ENCODE data around the gene C1RL. TPM values are rescaled to one million over a fixed set of nuclear protein-coding genes. Genes with fewer than 3 reads are reported as not detected.

The C1RL gene
- total RNA-seq, 4 donors from 2014 or later: 38.1 to 42.3 (median 40.4) TPM

GRCh38 chr12:7146228-7146627, 37.2 kb upstream of the C1RL start:
- intact Hi-C loops (cut with DNase I; ENCODE audit: low total_unique reads): no loop called here
- whole genome bisulfite sequencing, 2 donors: 92% methylated on average over 7 of the region's 7 CpGs
- H3K4me3 ChIP-seq (ENCODE audit: low read depth, poor library complexity, severe bottlenecking): no peak overlapping the region
- TF ChIP-seq POLR2A (IDR thresholded peaks at IDR 0.05): no peak
- TF ChIP-seq, protein P1, sequence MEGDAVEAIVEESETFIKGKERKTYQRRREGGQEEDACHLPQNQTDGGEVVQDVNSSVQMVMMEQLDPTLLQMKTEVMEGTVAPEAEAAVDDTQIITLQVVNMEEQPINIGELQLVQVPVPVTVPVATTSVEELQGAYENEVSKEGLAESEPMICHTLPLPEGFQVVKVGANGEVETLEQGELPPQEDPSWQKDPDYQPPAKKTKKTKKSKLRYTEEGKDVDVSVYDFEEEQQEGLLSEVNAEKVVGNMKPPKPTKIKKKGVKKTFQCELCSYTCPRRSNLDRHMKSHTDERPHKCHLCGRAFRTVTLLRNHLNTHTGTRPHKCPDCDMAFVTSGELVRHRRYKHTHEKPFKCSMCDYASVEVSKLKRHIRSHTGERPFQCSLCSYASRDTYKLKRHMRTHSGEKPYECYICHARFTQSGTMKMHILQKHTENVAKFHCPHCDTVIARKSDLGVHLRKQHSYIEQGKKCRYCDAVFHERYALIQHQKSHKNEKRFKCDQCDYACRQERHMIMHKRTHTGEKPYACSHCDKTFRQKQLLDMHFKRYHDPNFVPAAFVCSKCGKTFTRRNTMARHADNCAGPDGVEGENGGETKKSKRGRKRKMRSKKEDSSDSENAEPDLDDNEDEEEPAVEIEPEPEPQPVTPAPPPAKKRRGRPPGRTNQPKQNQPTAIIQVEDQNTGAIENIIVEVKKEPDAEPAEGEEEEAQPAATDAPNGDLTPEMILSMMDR (IDR thresholded peaks at IDR 0.05): no peak
- DNase-seq (ENCODE audit: low spot score in 2 of 2): no peak

DNA sequence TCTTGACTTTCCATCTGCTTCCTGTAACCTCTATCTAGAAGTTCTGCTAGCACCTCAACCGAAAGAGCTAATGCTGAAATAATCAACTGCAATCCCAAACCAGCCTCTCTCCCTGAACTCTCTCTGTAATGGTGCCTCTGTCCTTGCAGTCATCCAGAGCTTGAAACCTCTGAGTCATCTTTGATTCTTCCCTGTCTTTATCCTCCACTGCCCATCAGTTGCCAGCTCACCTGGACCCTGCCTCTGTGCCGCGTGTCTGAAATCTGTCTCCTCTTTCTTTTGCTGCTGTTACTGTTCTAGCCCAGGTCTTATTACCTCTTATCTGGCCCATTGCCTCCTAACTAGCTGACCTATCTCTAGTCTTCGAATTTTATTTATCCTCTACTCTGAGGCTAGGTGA, 36.7 kb upstream of the C1RL start:
- intact Hi-C loops (cut with DNase I; ENCODE audit: low total_unique reads): no loop called here
- peak in 1 of 2 donors; percentile 31 for DNase-seq (ENCODE audit: low spot score in 2 of 2)
- no peak overlapping the region for H3K4me3 ChIP-seq (ENCODE audit: low read depth, poor library complexity, severe bottlenecking)
- 68 to 82% methylated on average over 4 of the region's 4 CpGs for WGBS, 2 donors
- TF ChIP-seq, protein P1 (IDR thresholded peaks at IDR 0.05): no peak
- TF ChIP-seq POLR2A (IDR thresholded peaks at IDR 0.05): no peak

DNA sequence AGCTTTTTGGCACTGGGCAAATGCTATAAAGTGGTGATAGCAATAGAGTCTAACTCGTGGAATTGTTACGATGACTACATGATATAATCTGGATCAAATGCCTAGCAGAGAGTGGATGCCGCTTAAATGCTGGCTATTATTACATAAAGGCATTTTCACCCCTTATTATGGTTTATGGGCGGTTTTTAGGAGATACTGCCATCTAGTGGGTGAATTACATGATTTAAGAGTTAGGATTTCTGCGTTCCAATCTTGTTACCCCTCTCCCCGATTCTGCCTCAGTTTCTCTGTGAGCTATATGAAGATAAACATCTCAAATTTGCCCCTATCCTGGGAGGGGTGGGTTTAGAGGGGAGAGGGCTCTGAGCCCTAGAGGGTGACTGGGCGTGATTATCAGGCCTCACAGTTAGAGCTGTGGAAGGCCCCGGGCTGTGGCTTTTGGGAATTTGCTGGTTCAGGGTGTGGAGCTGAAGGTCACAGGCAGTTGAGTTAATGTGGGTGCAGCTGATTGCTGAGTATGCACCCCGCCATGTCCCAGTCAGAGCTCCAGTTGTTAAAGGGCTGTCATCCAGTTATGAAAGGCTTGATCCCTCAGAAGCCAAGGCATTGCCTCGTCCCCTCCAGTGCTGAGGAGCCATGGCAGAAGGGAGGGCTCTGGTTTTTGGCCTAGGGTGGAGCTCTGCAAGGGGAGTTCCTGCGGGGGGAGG, 35.6 kb upstream of the C1RL start:
- no peak for DNase-seq (ENCODE audit: low spot score in 2 of 2)
- no peak for TF ChIP-seq POLR2A (IDR thresholded peaks at IDR 0.05)
- TF ChIP-seq, protein P1 (IDR thresholded peaks at IDR 0.05): no peak
- intact Hi-C loops (cut with DNase I; ENCODE audit: low total_unique reads): no loop called here
- H3K4me3 ChIP-seq (ENCODE audit: low read depth, poor library complexity, severe bottlenecking): no peak overlapping the region
- WGBS, 2 donors: 27 to 33% methylated on average over 11 of the region's 11 CpGs

GRCh38 chr12:7143564-7143963, 34.5 kb upstream of the C1RL start:
- DNase-seq (ENCODE audit: low spot score in 2 of 2): no peak
- TF ChIP-seq POLR2A (IDR thresholded peaks at IDR 0.05): no peak
- TF ChIP-seq, protein P1 (IDR thresholded peaks at IDR 0.05): no peak
- H3K4me3 ChIP-seq (ENCODE audit: low read depth, poor library complexity, severe bottlenecking): no peak overlapping the region
- intact Hi-C loops (cut with DNase I; ENCODE audit: low total_unique reads): no loop called here
- WGBS, 2 donors: 85 to 89% methylated on average over 7 of the region's 7 CpGs

- TF ChIP-seq, protein P1 (IDR thresholded peaks at IDR 0.05): no peak
- TF ChIP-seq POLR2A (IDR thresholded peaks at IDR 0.05): no peak
- no peak for DNase-seq (ENCODE audit: low spot score in 2 of 2)
- no peak overlapping the region for H3K4me3 ChIP-seq (ENCODE audit: low read depth, poor library complexity, severe bottlenecking)
- WGBS, 2 donors: 84 to 89% methylated on average over 18 of the region's 18 CpGs
- intact Hi-C loops (cut with DNase I; ENCODE audit: low total_unique reads): no loop called here
These were observed 33.9 kb upstream of the C1RL start for GRCh38 chr12:7142809-7143465.
